ENCODE data around the gene GNL1. TPM values are rescaled to one million over a fixed set of nuclear protein-coding genes. Genes with fewer than 3 reads are reported as not detected.
"Not testable (repeated sequence)": the region's sequence is repeated elsewhere in the genome, so short reads cannot be mapped to it uniquely, and the experiment has no call there.

The GNL1 gene
- total and polyA plus RNA-seq, 2 donors (not counting 3 experiments of a cell fraction or from before 2014, with no cell fraction given), result 58.4 to 87.3 TPM

- TF ChIP-seq CTCF (IDR thresholded peaks at IDR 0.05; ENCODE audit: extremely low read depth in 1 of 2, insufficient read depth in 1 of 2, low read depth in 1 of 2, low read length in 2 of 2), result peak; percentile 67 to 82
- DNase-seq (ENCODE audit: low read depth, low spot score), result peak; percentile 84
- peaks cover 13 to 21% of the 10 kb centered on the region in 2 experiments for H3K36me3 ChIP-seq (ENCODE audit: control insufficient read depth in 2 of 2, extremely low read depth in 1 of 2, insufficient read depth in 2 of 2, low read length in 2 of 2)
- BruUV-seq (replicated peaks); H3K4me3 ChIP-seq (replicated peaks in 1 of 3; ENCODE audit: insufficient read depth in 1 of 3, low read depth in 1 of 3, low read length in 3 of 3); H3K27me3 ChIP-seq (ENCODE audit: control insufficient read depth in 2 of 2, insufficient read depth in 2 of 2, low read length in 2 of 2); H3K9me3 ChIP-seq (replicated peaks; ENCODE audit: control insufficient read depth, insufficient read depth, low read length); H3K9me1 ChIP-seq (replicated peaks; ENCODE audit: control insufficient read depth, extremely low read depth, insufficient read depth, low read length); H4K20me1 ChIP-seq (replicated peaks; ENCODE audit: control insufficient read depth, extremely low read depth, insufficient read depth, low read length); H3K4me2 ChIP-seq (ENCODE audit: insufficient read depth, low read length); H3K27ac ChIP-seq (ENCODE audit: insufficient read depth, low read depth, low read length); dilution Hi-C loops (cut with MboI; ENCODE audit: extremely low pct_ligation_motif_present, low sequenced_read_pairs); H3K9ac ChIP-seq (replicated peaks; ENCODE audit: extremely low read depth, insufficient read depth, low read length); H3K79me2 ChIP-seq (ENCODE audit: control insufficient read depth, insufficient read depth, low read length); H2AFZ ChIP-seq (ENCODE audit: low read depth, low read length); H3K4me1 ChIP-seq (ENCODE audit: control insufficient read depth, extremely low read depth, insufficient read depth, low read length): not testable (repeated sequence)
- ChIA-PET POLR2A (interaction anchor here (0.7 to 6.2 kb wide), 4 partner anchors 11 to 1230 kb away, joined by 3 to 63 read pairs (median 6); no protein-coding TSS in a partner anchor), CTCF (interaction anchor here (0.6 to 8.8 kb wide), 22 partner anchors 10 to 490 kb away, joined by 3 to 149 read pairs (median 7); partner anchors contain the start of gene ABCF1)
- intact Hi-C loops (cut with micrococcal nuclease), result loop anchor here (1.0 kb wide), 2 partner anchors 56 to 114 kb away; no protein-coding TSS in a partner anchor
- peak; percentile 92 for FAIRE-seq
These were observed 41.2 kb upstream of the GNL1 start for GRCh38 chr6:30597315-30598144.

- H3K9me3 ChIP-seq (replicated peaks; ENCODE audit: control insufficient read depth, insufficient read depth, low read length), result no peaks in the 10 kb centered on the region
- H3K36me3 ChIP-seq (ENCODE audit: control insufficient read depth in 2 of 2, extremely low read depth in 1 of 2, insufficient read depth in 2 of 2, low read length in 2 of 2), result peaks cover 17 to 18% of the 10 kb centered on the region in 2 experiments
- no peak overlapping the region for H3K9ac ChIP-seq (replicated peaks; ENCODE audit: extremely low read depth, insufficient read depth, low read length)
- dilution Hi-C loops (cut with MboI; ENCODE audit: extremely low pct_ligation_motif_present, low sequenced_read_pairs), result no loop called here
- no peaks in the 10 kb centered on the region for H3K9me1 ChIP-seq (replicated peaks; ENCODE audit: control insufficient read depth, extremely low read depth, insufficient read depth, low read length)
- FAIRE-seq, result no peak
- CTCF ChIA-PET, result interaction anchor here (1.0 to 1.2 kb wide), 3 partner anchors 47 to 110 kb away, joined by 3 to 8 read pairs (median 5); no protein-coding TSS in a partner anchor
- no peak for DNase-seq (ENCODE audit: low read depth, low spot score)
- H4K20me1 ChIP-seq (replicated peaks; ENCODE audit: control insufficient read depth, extremely low read depth, insufficient read depth, low read length), result no peaks in the 10 kb centered on the region
- H3K27me3 ChIP-seq (ENCODE audit: control insufficient read depth in 2 of 2, insufficient read depth in 2 of 2, low read length in 2 of 2), result no peaks in the 10 kb centered on the region
- peaks cover 2% of the 10 kb centered on the region for H3K4me1 ChIP-seq (ENCODE audit: control insufficient read depth, extremely low read depth, insufficient read depth, low read length)
- POLR2A ChIA-PET, result no interaction called here
- no peak overlapping the region for H2AFZ ChIP-seq (ENCODE audit: low read depth, low read length)
- intact Hi-C loops (cut with micrococcal nuclease), result no loop called here
- TF ChIP-seq MYC (IDR thresholded peaks at IDR 0.05; ENCODE audit: low read depth, low read length), result no peak
- TF ChIP-seq JUN (IDR thresholded peaks at IDR 0.05; ENCODE audit: borderline replicate concordance, insufficient read depth, insufficient read length, low read depth), result no peak
- no peak for TF ChIP-seq EZH2 (IDR thresholded peaks at IDR 0.05; ENCODE audit: borderline replicate concordance, low read depth, low read length, severe bottlenecking)
- TF ChIP-seq CTCF (IDR thresholded peaks at IDR 0.05; ENCODE audit: extremely low read depth in 1 of 2, insufficient read depth in 1 of 2, low read depth in 1 of 2, low read length in 2 of 2), result no peak
- TF ChIP-seq MAX (IDR thresholded peaks at IDR 0.05; ENCODE audit: insufficient read depth, insufficient read length), result no peak
- no peak for TF ChIP-seq FOS (IDR thresholded peaks at IDR 0.05; ENCODE audit: borderline replicate concordance, insufficient read depth, low read length)
- TF ChIP-seq POLR2AphosphoS5 (IDR thresholded peaks at IDR 0.05; ENCODE audit: insufficient read depth, low read depth, low read length), result no peak
- TF ChIP-seq POLR2A (IDR thresholded peaks at IDR 0.05; ENCODE audit: low read depth, low read length), result no peak
- no peak for TF ChIP-seq GATA2 (IDR thresholded peaks at IDR 0.05; ENCODE audit: insufficient read depth, insufficient read length, low read depth, low read length)
- no peak overlapping the region for H3K27ac ChIP-seq (ENCODE audit: insufficient read depth, low read depth, low read length)
- no peak overlapping the region for H3K4me2 ChIP-seq (ENCODE audit: insufficient read depth, low read length)
- no TSS peak for BruUV-seq (replicated peaks)
- peaks cover 7% of the 10 kb centered on the region for H3K79me2 ChIP-seq (ENCODE audit: control insufficient read depth, insufficient read depth, low read length)
- H3K4me3 ChIP-seq (replicated peaks in 1 of 3; ENCODE audit: insufficient read depth in 1 of 3, low read depth in 1 of 3, low read length in 3 of 3), result no peak overlapping the region
These were observed 36.0 kb upstream of the GNL1 start for GRCh38 chr6:30592287-30592686.
